Calu3 (cell line): ENCODE measurements around the gene RAB40B. TPM values are rescaled to one million over a fixed set of nuclear protein-coding genes. Genes with fewer than 3 reads are reported as not detected.

Experiments used
- BruUV-seq: library from RNA; stranded (reverse); fragments of 400-500 nt; replicated peaks from 2 replicates; lab custom pipeline; 2021; lab: Mats Ljungman, UMichigan
- CTCF ChIA-PET: fragments of 300-600 bp; sonication (Branson Sonifier 250); formaldehyde crosslinking; loops from one replicate; lab custom pipeline; 2022; ENCODE audit warnings: antibody characterized with exemption; lab: Charles Lee
- DNase-seq: peaks from one replicate; pipeline ENCODE4 v3.0.0; 2022
- H3K27ac Mint-ChIP-seq: one replicate; pipeline ENCODE4 v1.8.0; 2022; ENCODE audit warnings: mixed read lengths; ENCODE audit not compliant: unreplicated experiment
- H3K27me3 Mint-ChIP-seq: one replicate; pipeline ENCODE4 v1.8.0; 2022; ENCODE audit warnings: mixed read lengths; ENCODE audit not compliant: unreplicated experiment
- H3K36me3 Mint-ChIP-seq: one replicate; pipeline ENCODE4 v1.8.0; 2022; ENCODE audit warnings: mild to moderate bottlenecking, moderate library complexity, mixed read lengths; ENCODE audit not compliant: insufficient read depth, unreplicated experiment
- H3K4me1 Mint-ChIP-seq: one replicate; pipeline ENCODE4 v1.8.0; 2022; ENCODE audit warnings: mild to moderate bottlenecking, low read depth, mixed read lengths; ENCODE audit not compliant: unreplicated experiment
- H3K4me3 Mint-ChIP-seq: one replicate; pipeline ENCODE4 v1.8.0; 2022; ENCODE audit warnings: mild to moderate bottlenecking, low read depth, moderate library complexity, mixed read lengths; ENCODE audit not compliant: unreplicated experiment
- H3K9me3 Mint-ChIP-seq: one replicate; pipeline ENCODE4 v1.8.0; 2022; ENCODE audit warnings: low read depth, mixed read lengths; ENCODE audit not compliant: unreplicated experiment
- CTCF ChIP-seq: fragments of 200-600 bp; IDR thresholded peaks from one replicate; pipeline ENCODE4 v1.8.0; 2022; ENCODE audit warnings: antibody characterized with exemption; ENCODE audit not compliant: unreplicated experiment
- intact Hi-C: fragments of 100-400 bp; cut with micrococcal nuclease; formaldehyde crosslinking; loops from one replicate; pipeline ENCODE4 v1.10.0; 2022; ENCODE audit not compliant: unreplicated experiment
- total RNA-seq: library from RNA; stranded (reverse); gene quantifications from 2 replicates; pipeline ENCODE4 v1.2.3, GENCODE V29; 2022

Gene RAB40B
- total RNA-seq, 1 experiment from 2014 or later: 21.9 TPM

- CTCF ChIA-PET: no interaction called here
- no TSS peak for BruUV-seq
- no peak for TF ChIP-seq CTCF
- Mint-ChIP-seq H3K27me3 (no peaks in the 10 kb centered on the region), H3K27ac (no peak overlapping the region), H3K4me1 (peaks cover 8% of the 10 kb centered on the region), H3K9me3 (no peaks in the 10 kb centered on the region), H3K36me3 (peaks cover 19% of the 10 kb centered on the region), H3K4me3 (no peak overlapping the region)
- intact Hi-C loops: loop anchor here (5.0 kb wide), 1 partner anchor 102 kb away; no protein-coding TSS in a partner anchor
- no peak for DNase-seq
These were observed 33.3 kb downstream of the RAB40B start for GRCh38 chr17:82665217-82665616.

- intact Hi-C loops: loop anchor here (5.0 kb wide), 1 partner anchor 103 kb away; no protein-coding TSS in a partner anchor
- Mint-ChIP-seq H3K4me3 (no peak overlapping the region), H3K4me1 (peaks cover 8% of the 10 kb centered on the region), H3K27me3 (no peaks in the 10 kb centered on the region), H3K9me3 (no peaks in the 10 kb centered on the region), H3K27ac (no peak overlapping the region), H3K36me3 (peaks cover 21% of the 10 kb centered on the region)
- no TSS peak for BruUV-seq
- no peak for TF ChIP-seq CTCF
- DNase-seq: no peak
- CTCF ChIA-PET: no interaction called here
These were observed 33.8 kb downstream of the RAB40B start for GRCh38 chr17:82664701-82665182.

- Mint-ChIP-seq H3K4me1 (peaks cover 8% of the 10 kb centered on the region), H3K36me3 (peaks cover 26% of the 10 kb centered on the region), H3K27ac (no peak overlapping the region), H3K9me3 (no peaks in the 10 kb centered on the region), H3K4me3 (no peak overlapping the region), H3K27me3 (no peaks in the 10 kb centered on the region)
- no peak for TF ChIP-seq CTCF
- CTCF ChIA-PET: interaction anchor here (0.7 kb wide), 1 partner anchor 84 kb away, joined by 3 read pairs; no protein-coding TSS in a partner anchor
- intact Hi-C loops: no loop called here
- DNase-seq: no peak
- BruUV-seq: no TSS peak
These were observed 34.3 kb downstream of the RAB40B start for GRCh38 chr17:82664276-82664575.

- peaks cover 4% of the 10 kb centered on the region for H3K4me1 Mint-ChIP-seq
- H3K27me3 Mint-ChIP-seq: no peaks in the 10 kb centered on the region
- H3K27ac Mint-ChIP-seq: no peak overlapping the region
- intact Hi-C loops: no loop called here
- H3K36me3 Mint-ChIP-seq: peaks cover 31% of the 10 kb centered on the region
- CTCF ChIA-PET: interaction anchor here (0.7 kb wide), 1 partner anchor 84 kb away, joined by 3 read pairs; no protein-coding TSS in a partner anchor
- no TSS peak for BruUV-seq
- no peak for DNase-seq
- TF ChIP-seq CTCF: no peak
- no peaks in the 10 kb centered on the region for H3K9me3 Mint-ChIP-seq
- no peak overlapping the region for H3K4me3 Mint-ChIP-seq
These were observed 34.9 kb downstream of the RAB40B start for GRCh38 chr17:82663381-82664275.
